Measurements from ENCODE around the gene RNASE12.
"Not testable (repeated sequence)": the region's sequence is repeated elsewhere in the genome, so short reads cannot be mapped to it uniquely, and the experiment has no call there.

The RNASE12 gene

DNA sequence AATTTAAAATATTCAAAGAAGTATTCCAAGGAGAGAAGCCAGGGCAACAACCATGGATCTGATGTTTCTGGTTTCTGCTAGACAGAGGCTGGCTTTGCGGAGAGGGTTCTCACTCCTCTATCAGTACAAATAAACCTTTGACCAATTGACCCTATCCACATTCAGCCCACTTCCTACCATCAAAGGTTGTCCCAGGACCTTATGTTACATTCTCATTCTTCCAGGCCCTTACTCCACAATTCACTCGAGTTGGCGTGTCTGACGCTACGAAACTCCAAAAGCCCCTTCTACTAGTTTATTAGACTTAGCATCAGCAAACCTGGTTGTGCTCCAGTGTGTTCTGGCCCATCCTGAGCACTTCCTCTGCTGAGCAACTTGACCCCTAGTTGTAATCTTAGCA is 24.8 kb upstream of the RNASE12 start:
- intact Hi-C loops (cut with DNase I): no loop called here
- no peak for DNase-seq

DNA sequence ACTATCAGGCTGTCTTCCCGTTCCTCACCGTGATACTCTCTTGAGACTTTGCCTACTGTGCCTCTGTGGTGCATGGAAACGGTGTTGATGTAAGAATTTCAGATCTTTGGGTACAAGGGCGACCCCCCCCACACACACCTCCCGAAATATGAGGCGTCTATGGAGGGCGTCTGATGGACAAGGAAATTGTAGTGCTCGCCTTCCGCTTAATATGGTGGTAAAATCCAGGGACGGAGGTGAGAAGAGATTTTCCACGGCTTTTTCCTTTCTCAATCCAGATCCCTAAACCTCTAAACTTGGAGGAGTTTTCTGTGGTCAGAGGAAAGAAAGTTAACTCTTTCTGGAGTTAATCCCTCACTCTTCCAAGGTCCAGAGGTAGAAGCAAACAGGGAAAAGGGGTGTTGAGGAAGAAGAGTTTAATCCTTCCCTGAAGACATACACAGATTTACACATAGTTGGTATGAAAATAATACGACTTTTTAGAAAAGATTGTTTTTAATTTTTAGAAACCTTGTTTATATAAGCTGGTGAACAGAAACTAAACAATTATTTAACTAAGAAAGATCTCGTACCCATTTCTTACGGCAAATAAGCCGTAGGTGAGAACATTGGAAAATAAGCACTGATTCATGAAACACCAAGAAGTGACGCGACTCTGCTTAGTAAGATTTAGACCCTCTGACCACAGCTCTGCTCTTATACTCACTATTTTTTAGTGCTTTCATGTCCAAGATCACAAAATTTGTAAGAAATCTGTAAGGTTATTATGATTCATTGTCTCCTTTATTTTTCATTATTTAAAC is 23.1 kb upstream of the RNASE12 start:
- DNase-seq: peak in 1 of 10 donors; percentile 68
- intact Hi-C loops (cut with DNase I): no loop called here

DNA sequence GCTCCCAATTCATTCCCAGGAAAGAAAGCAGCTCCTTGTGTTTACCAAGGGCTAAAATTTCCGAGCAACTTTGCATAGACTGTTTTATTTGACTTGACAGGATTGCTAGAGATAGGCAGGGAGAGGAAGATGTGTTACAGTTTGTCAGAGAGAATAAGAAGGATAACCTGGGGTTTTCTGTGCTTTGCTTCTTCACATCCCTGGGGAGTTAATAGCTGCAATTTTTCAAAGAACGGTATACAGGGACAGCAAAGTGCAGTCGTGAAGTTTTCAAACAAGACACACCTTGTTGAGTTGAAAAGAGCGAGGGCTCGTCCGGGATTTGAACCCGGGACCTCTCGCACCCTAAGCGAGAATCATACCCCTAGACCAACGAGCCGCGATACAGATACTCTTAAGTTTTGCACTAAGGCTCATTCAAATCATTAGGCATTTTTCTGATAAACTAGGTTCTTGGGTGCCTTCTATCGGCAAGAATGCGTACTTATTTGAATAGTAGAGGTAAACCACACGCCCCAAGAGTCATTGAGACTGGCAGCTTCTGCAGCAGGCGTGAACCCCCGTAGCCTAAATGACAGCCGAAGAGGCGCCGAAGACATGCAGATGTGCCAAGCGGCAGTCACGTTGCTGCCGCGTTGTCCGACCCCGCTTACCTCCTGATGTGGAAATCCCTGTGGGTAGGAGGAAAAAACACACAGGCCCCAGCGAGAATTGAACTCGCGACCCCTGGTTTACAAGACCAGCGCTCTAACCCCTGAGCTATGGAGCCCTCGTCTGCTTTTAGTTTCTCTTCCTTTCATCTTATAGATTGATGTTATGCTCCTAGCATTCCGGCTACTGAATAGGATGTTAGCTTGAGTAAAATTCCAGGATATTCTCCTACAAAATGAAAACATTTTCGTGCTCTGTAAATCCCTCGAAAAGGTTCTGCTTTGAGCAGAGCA is 22.2 kb upstream of the RNASE12 start:
- DNase-seq: peak; percentile 59 to 97 (median 67)
- intact Hi-C loops (cut with DNase I): loop anchor here (1.0 kb wide), 1 partner anchor 270 kb away; the partner anchor contains the start of gene PARP2

DNA sequence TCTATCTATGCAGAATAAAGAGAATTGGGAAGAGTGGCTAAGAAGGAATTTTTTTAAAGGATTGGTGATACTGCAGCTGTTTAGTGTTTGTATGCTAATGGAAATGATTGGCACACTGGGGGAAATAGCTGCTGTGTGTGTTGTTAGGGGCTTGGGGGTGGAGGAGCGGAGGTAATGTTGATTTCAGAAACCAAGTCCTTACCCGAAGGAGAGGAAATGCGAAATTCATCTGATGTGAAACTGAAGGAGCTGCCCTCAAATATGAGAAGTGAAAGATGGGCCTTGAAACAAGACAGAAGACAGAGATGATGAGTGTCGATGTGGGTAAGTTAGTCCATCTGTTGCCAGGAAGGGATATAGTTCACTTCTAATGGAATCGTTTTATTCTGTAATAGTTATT is 21.2 kb upstream of the RNASE12 start:
- DNase-seq: no peak

DNA sequence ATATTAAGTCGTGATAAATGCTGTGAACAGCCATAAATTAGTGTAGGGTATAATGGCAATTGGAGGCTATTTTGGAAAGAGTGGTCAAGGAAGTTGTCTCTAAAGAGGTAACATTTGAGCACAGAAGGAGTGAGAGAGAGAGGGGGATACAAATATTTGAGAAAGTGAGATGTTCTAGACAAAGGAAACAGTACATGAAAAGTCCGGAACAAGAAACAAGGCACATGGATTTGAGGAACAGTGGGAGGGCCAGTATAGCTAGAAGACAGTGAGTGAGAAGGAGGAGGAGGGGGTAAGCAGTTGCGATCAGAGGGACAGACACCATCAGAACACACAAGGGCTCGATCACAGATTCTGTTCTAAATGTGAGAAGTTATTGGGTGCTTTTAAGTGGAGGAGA is 20.1 kb upstream of the RNASE12 start:
- intact Hi-C loops (cut with DNase I): loop anchor here (1.0 kb wide), 1 partner anchor 19 kb away; no protein-coding TSS in a partner anchor
- no peak for DNase-seq

More for the DNA sequence above, 21.2 kb upstream of the RNASE12 start:
- intact Hi-C loops (cut with DNase I): no loop called here

DNA sequence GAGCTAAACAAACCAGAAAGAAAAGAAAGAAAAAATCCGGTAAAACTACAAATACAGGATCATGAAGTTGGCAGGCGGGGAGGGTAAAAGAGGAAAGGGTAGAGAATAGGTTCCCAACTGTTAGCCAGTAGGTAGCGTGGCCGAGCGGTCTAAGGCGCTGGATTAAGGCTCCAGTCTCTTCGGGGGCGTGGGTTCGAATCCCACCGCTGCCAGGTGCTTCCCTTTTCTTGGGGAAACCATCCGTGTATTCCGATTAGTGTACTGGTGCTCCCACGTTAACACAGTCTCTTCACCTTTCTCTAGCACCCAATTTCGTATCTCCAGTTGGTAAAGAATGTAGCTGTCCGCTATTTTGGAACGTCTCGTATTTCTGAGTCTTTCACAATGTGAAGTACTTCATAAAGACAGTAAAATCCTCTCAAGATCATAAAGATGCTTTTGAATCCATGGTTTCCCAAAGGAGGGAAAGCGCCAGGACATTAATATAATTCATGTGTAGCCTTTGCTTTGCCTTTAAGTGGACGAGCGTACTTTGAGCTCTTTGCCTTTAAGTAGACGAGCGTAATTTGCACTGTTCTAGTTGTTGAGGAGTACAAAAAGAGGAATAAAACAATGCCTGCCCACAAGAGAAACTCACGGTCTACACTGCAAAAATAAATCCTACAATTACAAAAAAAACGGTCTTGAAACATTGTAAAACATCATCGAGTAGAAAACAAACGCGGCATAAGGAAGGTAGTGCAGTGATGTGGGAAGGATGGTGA is 19.0 kb upstream of the RNASE12 start:
- peak; percentile 64 to 97 (median 78) for DNase-seq
- intact Hi-C loops (cut with DNase I): no loop called here

DNA sequence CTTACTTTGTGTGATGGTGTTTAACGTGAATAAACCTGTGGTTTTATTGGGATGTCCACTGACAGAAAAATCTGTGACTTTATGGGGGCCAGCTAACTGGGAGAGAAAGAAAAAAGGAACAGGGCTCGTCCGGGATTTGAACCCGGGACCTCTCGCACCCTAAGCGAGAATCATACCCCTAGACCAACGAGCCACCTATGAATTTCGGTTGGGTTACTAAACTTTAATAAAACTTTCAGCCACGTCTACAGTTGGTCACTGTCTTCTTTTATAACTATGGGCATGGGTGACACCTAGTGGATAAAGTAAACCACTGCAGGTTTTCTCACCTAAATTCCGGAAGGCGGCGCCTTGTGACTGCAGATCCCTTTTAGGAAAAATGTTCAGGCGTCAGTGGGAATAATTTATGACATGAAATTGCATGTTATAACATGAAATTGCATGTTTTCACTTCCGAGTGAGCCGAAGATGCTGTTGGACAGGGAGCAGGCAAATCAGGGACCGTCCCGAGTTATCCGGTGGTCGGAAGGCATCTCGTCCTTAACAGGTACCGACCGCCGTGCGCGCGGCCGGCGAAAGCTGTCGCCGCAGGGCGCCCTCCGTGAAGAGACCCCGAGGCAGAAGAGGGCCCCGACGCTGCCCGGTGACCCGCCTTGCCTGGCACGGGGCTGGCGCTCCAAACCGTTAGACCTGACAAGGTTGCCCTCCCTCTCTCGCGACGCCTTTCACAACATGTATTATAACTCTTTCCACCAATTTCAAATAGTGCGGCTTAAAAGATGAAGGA is 18.2 kb upstream of the RNASE12 start:
- peak in 9 of 10 donors; percentile 23 to 93 (median 59) for DNase-seq
- intact Hi-C loops (cut with DNase I): loop anchor here (1.0 to 5.0 kb wide), 4 partner anchors 78 to 282 kb away; partner anchors contain the start of genes PIP4P1 and TEP1

DNA sequence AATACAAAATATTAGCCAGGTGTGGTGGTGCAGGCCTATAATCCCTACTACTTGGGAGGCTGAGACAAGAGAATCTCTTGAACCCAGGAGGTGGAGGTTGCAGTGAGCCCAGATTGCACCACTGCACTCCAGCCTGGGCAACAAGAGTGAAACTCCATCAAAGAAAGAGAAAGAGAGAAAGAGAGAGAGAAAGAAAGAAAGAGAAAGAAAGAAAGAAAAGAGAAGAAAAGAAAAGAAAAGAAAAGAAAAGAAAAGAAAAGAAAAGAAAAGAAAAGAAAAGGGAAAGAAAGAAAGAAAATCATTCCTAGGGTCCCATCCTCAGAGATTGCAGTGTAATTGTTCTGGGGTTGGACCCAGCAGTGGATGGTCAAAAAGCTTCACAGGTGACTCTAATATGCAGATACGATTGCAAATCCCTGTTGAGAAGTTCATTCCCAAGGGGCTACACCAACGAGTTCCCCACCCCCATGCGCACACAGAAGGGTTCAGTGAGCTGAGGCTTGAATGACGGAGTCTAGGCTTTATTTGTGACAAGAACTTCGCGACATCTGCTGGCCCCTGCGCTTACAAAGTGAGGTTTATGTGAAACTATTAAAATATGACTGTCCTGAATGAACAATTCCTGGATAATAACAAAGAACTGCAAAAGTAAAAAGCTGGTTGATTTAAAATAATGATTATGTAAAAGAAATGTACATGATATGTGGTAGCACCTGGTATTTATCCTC is 17.4 kb upstream of the RNASE12 start:
- DNase-seq: no peak
- intact Hi-C loops (cut with DNase I): loop anchor here (1.0 to 5.0 kb wide), 4 partner anchors 77 to 281 kb away; partner anchors contain the start of genes PIP4P1 and TEP1

DNA sequence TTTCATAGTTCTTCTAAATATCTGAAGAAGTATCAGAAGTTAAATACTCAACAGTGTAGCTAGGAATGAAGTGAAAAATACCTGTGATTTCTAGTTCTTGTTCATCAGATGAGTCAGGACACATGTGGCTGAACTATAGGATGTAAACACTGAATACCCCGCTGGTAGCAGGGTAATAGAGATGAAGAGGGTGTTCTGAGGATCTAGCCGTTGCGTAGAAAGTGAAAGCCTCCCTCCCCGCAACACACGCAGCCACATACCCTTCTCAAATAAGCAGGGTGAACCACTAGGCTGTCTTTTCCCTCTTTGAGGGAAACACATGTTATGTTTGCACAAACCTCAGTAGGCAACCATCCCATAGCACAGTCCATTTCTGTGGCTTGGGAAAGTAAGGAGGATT is 16.4 kb upstream of the RNASE12 start:
- intact Hi-C loops (cut with DNase I): loop anchor here (2.0 to 5.0 kb wide), 2 partner anchors 145 to 195 kb away; partner anchors contain the start of genes PIP4P1 and TEP1
- DNase-seq: no peak

DNA sequence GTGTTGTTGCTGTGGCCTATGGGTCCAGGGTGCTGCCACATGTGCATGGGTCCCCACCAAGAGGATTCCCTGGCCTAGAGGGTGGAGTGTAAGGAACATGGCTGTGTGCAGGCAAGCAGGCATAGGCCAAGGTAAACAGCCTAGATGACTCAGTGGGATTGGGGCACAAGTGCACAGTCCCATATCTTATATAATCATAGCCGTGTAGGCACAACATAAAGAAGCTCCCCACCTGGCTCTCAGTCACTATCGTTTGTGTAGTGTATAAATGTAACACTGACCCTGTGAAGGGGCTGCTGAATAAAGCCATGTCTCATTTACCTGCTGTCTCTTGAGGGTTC is 15.7 kb upstream of the RNASE12 start:
- intact Hi-C loops (cut with DNase I): loop anchor here (5.0 kb wide), 1 partner anchor 145 kb away; the partner anchor contains the start of gene PIP4P1
- no peak for DNase-seq

DNA sequence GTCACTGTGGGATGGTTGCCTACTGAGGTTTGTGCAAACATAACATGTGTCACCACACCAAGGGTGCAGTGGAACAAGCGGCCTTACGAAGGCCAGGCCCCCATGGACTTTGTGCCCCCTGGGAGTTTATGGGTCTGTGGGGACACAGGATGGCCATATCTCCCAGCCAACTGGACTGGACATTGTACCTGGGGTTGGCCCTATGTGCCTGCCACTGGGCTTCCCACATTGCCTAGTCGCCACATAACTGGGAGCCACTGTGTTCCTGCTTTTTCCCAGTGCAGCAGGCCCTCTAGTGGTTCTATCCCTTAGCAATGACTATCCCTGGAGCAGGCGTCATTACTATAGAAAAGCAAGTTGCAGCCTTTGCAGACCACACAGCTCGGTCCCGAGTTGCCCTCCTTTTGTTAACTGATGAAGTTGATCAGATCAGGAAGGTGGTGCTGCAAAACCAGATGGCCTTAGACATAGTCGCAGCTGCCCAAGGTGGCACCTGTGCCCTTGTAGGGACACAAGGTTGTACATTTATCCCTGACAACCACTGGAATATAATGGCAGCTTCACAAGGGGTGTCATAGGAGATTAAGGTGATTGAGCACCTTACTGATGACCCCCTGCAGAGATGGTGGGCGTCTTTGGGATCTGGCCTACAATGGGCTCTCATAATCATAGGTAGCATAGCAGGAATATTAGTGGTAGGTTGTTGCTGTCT is 15.2 kb upstream of the RNASE12 start:
- DNase-seq: peak in 1 of 10 donors; percentile 28
- intact Hi-C loops (cut with DNase I): loop anchor here (5.0 kb wide), 1 partner anchor 144 kb away; the partner anchor contains the start of gene PIP4P1

DNA sequence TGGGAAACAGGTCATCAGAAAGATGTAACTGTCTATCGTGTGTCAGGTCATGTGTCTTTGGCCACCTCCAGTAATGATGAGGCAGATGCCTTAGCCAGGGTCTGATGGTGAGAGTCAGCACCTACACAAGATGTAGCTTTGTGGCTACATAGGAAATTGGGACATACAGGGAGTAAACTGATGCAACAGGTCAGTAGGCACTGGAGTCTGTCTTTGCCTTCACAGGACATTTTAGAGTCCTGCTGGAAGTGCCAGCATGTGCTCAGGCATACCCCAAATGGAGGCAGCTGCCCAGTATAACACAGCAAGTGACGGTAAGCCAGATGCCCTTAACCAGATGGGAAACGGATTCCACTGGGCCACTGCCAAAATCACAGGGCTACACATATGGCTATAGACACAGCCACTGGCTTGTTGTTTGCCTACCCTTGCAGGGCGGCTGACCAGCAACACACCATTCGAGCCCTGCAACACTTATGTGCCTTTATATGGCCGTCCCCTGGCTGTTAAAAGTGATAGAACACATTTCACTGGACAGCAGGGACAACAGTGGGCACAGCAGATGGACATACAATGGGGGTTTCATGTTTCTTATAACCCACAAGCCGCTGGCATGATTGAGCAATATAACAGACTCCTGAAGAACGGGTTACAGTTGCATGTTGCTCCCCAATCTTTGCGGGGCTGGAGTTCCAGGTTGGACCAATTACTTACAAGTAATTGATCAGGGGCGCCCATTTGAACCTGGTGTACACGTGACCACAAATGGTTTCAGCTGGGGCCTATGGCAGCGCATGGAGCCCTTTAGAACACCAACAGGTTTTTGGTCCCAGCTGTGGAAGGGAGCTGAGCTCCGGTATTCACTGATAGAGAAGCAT is 12.9 kb upstream of the RNASE12 start:
- peak in 1 of 10 donors; percentile 70 for DNase-seq
- intact Hi-C loops (cut with DNase I): no loop called here

DNA sequence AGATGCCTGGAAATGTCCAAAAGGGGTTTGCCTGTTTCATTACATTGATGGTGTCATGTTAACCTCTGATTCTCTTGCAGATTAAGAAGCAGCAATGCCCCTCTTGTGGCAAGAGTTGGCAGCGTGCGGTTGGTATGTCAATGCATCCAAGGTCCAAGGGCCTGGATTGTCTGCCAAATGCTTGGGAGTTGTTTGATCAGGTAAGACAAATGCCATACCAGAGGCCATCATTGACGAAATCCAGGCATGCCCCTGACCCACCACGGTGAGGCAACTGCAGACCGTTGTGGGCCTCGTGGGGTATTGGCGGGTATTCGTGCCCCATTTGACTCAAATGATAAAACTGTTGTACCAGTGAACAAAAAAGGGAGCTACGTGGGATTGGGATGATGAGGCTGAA is 11.4 kb upstream of the RNASE12 start:
- peak in 1 of 10 donors; percentile 34 for DNase-seq
- intact Hi-C loops (cut with DNase I): no loop called here

DNA sequence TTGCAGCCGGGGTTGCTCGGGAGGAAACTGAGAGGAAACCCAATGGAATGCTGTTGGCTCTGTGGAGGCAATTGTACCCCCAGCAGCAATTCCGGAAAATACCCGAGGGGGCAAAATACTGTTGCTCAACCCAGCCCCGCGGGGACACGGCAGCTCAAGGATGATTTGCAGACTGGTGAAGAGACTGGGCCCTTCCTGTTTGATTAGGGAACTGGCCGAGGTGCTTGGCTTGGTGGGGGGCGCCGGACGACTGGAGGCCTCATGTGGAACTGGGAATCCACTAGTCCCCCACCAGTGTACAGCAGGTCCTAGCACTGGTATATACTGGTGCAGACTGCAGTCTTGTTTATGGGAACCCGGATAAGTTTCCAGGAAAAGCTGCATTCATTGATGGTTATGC is 10.3 kb upstream of the RNASE12 start:
- intact Hi-C loops (cut with DNase I): no loop called here
- DNase-seq: peak in 1 of 10 donors; percentile 75

DNA sequence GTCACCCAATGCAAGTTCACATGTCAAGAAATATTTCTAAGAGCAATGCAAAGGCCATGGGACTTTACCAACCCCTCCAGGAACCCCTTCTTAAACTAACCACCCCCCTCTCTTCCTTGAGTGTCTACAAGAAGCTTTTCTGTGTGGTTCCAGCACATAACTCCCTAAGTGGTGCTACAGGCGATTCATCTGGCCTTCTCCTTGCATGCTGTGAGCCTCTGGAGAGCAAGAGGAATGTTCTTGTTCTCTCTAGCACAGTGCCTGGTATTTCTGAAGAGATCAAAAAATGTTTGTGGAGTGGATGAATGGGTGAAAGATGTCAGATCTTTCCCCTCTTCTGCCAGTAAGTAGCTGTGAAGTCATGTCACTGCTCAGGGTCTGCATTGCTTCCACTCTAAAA is 5.9 kb upstream of the RNASE12 start:
- intact Hi-C loops (cut with DNase I): no loop called here
- DNase-seq: no peak

DNA sequence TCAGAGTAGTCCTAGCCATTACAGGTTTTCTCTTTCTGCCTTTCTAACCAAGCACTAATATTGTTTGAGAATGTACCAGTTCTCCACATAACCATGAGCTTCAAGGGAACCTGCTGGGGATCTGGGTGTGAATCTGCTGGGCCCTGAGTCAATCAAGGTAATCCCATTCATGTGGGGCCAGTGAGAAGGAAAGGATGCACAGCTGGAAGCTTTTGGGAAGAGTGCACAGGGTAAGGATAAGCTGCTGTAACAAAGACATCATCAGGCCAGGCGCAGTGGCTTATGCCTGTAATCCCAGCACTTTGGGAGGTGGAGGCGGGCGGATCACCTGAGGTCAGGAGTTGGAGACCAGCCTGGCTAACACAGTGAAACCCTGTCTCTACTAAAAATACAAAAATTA is 4.5 kb upstream of the RNASE12 start:
- intact Hi-C loops (cut with DNase I); DNase-seq: not testable (repeated sequence)

DNA sequence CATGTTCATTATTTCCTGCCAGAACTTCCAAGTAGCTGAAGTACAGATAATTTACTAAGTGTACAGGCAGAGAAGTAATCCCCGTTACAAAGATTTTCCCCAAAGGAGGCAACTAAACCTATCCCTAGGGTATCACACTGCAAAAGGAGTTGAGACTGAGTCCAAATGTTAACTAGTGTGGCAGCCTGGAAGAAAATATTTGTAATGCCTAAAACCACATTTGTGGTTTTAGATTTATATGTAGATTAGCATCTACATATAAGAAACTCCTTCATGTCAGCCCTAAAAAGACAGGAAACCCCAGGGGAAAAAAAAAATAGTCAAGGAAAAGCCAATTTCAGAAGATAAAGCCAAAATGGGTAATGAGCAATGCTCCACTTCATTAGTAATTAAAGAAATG is 1.4 kb upstream of the RNASE12 start:
- DNase-seq: no peak
- intact Hi-C loops (cut with DNase I): no loop called here

All from posterior cingulate gyrus (tissue), 11 donors.